Subcutaneous adipose tissue (tissue), 4 donors: ENCODE results near the gene UTP18. TPM values are rescaled to one million over a fixed set of nuclear protein-coding genes. Genes with fewer than 3 reads are reported as not detected.

Experiments used
- CTCF ChIP-seq: fragments of 450-650 bp; IDR thresholded peaks from one replicate; pipeline ENCODE4 v1.5.1; 2016; ENCODE audit warnings: low read depth, mild to moderate bottlenecking, control low read depth, antibody characterized with exemption, moderate library complexity
- total RNA-seq, 4 donors: library from RNA; depleted of rRNA; stranded (reverse); fragments of >200 nt; gene quantifications; one replicate each; pipeline ENCODE4 v1.1.0, GENCODE V29; 2016

The UTP18 gene
- total RNA-seq, 4 donors from 2014 or later: 32.1 to 38.1 (median 35.1) TPM

GRCh38 chr17:51279183-51279582 lies 18.8 kb downstream of the UTP18 start:
- TF ChIP-seq CTCF: no peak

GRCh38 chr17:51287412-51287811 lies 27.1 kb downstream of the UTP18 start:
- no peak for TF ChIP-seq CTCF

GRCh38 chr17:51289696-51290111 lies 29.4 kb downstream of the UTP18 start:
- TF ChIP-seq CTCF: no peak

GRCh38 chr17:51298508-51299371 lies 38.4 kb downstream of the UTP18 start:
- no peak for TF ChIP-seq CTCF

- TF ChIP-seq CTCF: no peak
Measured at GRCh38 chr17:51299859-51300258, 39.5 kb downstream of the UTP18 start.

- no peak for TF ChIP-seq CTCF
Measured at GRCh38 chr17:51305182-51305581, 44.8 kb downstream of the UTP18 start.

GRCh38 chr17:51319186-51319585 lies 58.8 kb downstream of the UTP18 start:
- TF ChIP-seq CTCF: no peak
